ENCODE measurements around the gene SMPD4.
"Not testable (repeated sequence)": the region's sequence is repeated elsewhere in the genome, so short reads cannot be mapped to it uniquely, and the experiment has no call there.

The SMPD4 gene

GRCh38 chr2:130198343-130198742, 16.9 kb upstream of the SMPD4 start, which contains the start of gene TUBA3E:
TSS of gene TUBA3E (minus strand) at chr2:130198439. CDS start at chr2:130198360, 79 bp downstream.
- Mint-ChIP-seq H3K27ac (no peak within 1 kb of the TSS), H3K4me1 (no peaks in the 10 kb centered on the region), H3K4me3 (no peak within 1 kb of the TSS), H3K36me3 (ENCODE audit: low read depth) (no peaks in the 10 kb centered on the region), H3K9me3 (no peaks in the 10 kb centered on the region), H3K27me3 (ENCODE audit: low read depth) (no peaks in the 10 kb centered on the region)
- no peak for TF ChIP-seq CTCF (IDR thresholded peaks at IDR 0.05; ENCODE audit: unreplicated experiment in 3 of 3)

GRCh38 chr2:130196052-130196451, 14.7 kb upstream of the SMPD4 start:
- H3K4me3 Mint-ChIP-seq; H3K36me3 Mint-ChIP-seq (ENCODE audit: low read depth); H3K27ac Mint-ChIP-seq; H3K9me3 Mint-ChIP-seq; H3K27me3 Mint-ChIP-seq (ENCODE audit: low read depth); H3K4me1 Mint-ChIP-seq: not testable (repeated sequence)

GRCh38 chr2:130195089-130195635, 13.8 kb upstream of the SMPD4 start:
- H3K36me3 Mint-ChIP-seq (ENCODE audit: low read depth); H3K27ac Mint-ChIP-seq; H3K27me3 Mint-ChIP-seq (ENCODE audit: low read depth); H3K4me3 Mint-ChIP-seq; H3K9me3 Mint-ChIP-seq; H3K4me1 Mint-ChIP-seq: not testable (repeated sequence)

GRCh38 chr2:130193824-130194223, 12.4 kb upstream of the SMPD4 start:
- H3K4me1 Mint-ChIP-seq; H3K4me3 Mint-ChIP-seq; H3K27ac Mint-ChIP-seq; H3K27me3 Mint-ChIP-seq (ENCODE audit: low read depth); H3K9me3 Mint-ChIP-seq; H3K36me3 Mint-ChIP-seq (ENCODE audit: low read depth): not testable (repeated sequence)

- H3K9me3 Mint-ChIP-seq; H3K27ac Mint-ChIP-seq; H3K27me3 Mint-ChIP-seq (ENCODE audit: low read depth); H3K4me3 Mint-ChIP-seq; H3K4me1 Mint-ChIP-seq; H3K36me3 Mint-ChIP-seq (ENCODE audit: low read depth): not testable (repeated sequence)
These were observed 11.0 kb upstream of the SMPD4 start for GRCh38 chr2:130192451-130192850.

- not testable (repeated sequence) for H3K36me3 Mint-ChIP-seq (ENCODE audit: low read depth); H3K9me3 Mint-ChIP-seq; H3K4me3 Mint-ChIP-seq; H3K27me3 Mint-ChIP-seq (ENCODE audit: low read depth); H3K4me1 Mint-ChIP-seq; H3K27ac Mint-ChIP-seq
These were observed 9.9 kb upstream of the SMPD4 start for GRCh38 chr2:130191319-130191718.

- Mint-ChIP-seq H3K9me3 (no peaks in the 10 kb centered on the region), H3K36me3 (ENCODE audit: low read depth) (peaks cover 5% of the 10 kb centered on the region), H3K27ac (no peak overlapping the region), H3K4me3 (no peak overlapping the region), H3K27me3 (ENCODE audit: low read depth) (no peaks in the 10 kb centered on the region), H3K4me1 (no peaks in the 10 kb centered on the region)
- no peak for TF ChIP-seq CTCF (IDR thresholded peaks at IDR 0.05; ENCODE audit: unreplicated experiment in 3 of 3)
These were observed 8.8 kb upstream of the SMPD4 start for GRCh38 chr2:130190237-130190636.

GRCh38 chr2:130188958-130189357, 7.6 kb upstream of the SMPD4 start:
- not testable (repeated sequence) for H3K36me3 Mint-ChIP-seq (ENCODE audit: low read depth); H3K9me3 Mint-ChIP-seq; H3K27ac Mint-ChIP-seq; H3K4me1 Mint-ChIP-seq; H3K27me3 Mint-ChIP-seq (ENCODE audit: low read depth); H3K4me3 Mint-ChIP-seq

GRCh38 chr2:130187859-130188792, 6.7 kb upstream of the SMPD4 start:
- not testable (repeated sequence) for H3K27ac Mint-ChIP-seq; H3K27me3 Mint-ChIP-seq (ENCODE audit: low read depth); H3K4me3 Mint-ChIP-seq; H3K4me1 Mint-ChIP-seq; H3K9me3 Mint-ChIP-seq; H3K36me3 Mint-ChIP-seq (ENCODE audit: low read depth)

Measured in nephron (organoid).